K562 (cell line): ENCODE data around the gene PEX11B. TPM values are rescaled to one million over a fixed set of nuclear protein-coding genes. Genes with fewer than 3 reads are reported as not detected.

Source experiments
- CAMTA2 ChIP-seq: fragments of 250-450 bp; sonication (Bioruptor Pico); conservative IDR thresholded peaks from 2 replicates; pipeline ENCODE4 v1.5.1; 2022
- ETV5 ChIP-seq: sonication (generic); formaldehyde crosslinking; IDR thresholded peaks from 2 replicates; pipeline ENCODE4 v1.4.0; 2020; ENCODE audit warnings: low read depth, mild to moderate bottlenecking, missing genetic modification reagents
- LEF1 ChIP-seq: fragments of 450-650 bp; IDR thresholded peaks from 2 replicates; pipeline ENCODE4 v1.6.1; 2016; ENCODE audit warnings: mild to moderate bottlenecking
- MBD2 ChIP-seq: sonication (generic); IDR thresholded peaks from 2 replicates; pipeline ENCODE4 v1.6.1; 2016; ENCODE audit warnings: low read depth, borderline replicate concordance
- MTA3 ChIP-seq: fragments of 450-650 bp; formaldehyde crosslinking; IDR thresholded peaks from 2 replicates; pipeline ENCODE4 v1.6.1; 2017; ENCODE audit warnings: mild to moderate bottlenecking, borderline replicate concordance
- NFXL1 ChIP-seq: fragments of 450-650 bp; formaldehyde crosslinking; IDR thresholded peaks from 2 replicates; pipeline ENCODE4 v1.4.0; 2021; ENCODE audit warnings: mild to moderate bottlenecking
- RB1 ChIP-seq: fragments of 450-650 bp; IDR thresholded peaks from 2 replicates; pipeline ENCODE4 v1.6.1; 2017; ENCODE audit warnings: low read depth, mild to moderate bottlenecking
- SMAD4 ChIP-seq: fragments of 250-450 bp; sonication (Bioruptor Pico); conservative IDR thresholded peaks from 2 replicates; pipeline ENCODE4 v1.8.0; 2021; ENCODE audit warnings: inconsistent platforms, mild to moderate bottlenecking, moderate library complexity
- SMARCE1 ChIP-seq: fragments of 450-650 bp; IDR thresholded peaks from 2 replicates; pipeline ENCODE4 v1.7.1; 2016; ENCODE audit warnings: mild to moderate bottlenecking
- SOX6 ChIP-seq: fragments of 450-650 bp; IDR thresholded peaks from 2 replicates; pipeline ENCODE4 v1.6.1; 2014; ENCODE audit warnings: mild to moderate bottlenecking
- XRCC5 ChIP-seq: fragments of 200-400 bp; formaldehyde crosslinking; IDR thresholded peaks from 2 replicates; pipeline ENCODE4 v1.6.1; 2017; ENCODE audit warnings: low read depth, mild to moderate bottlenecking, low read length
- polyA plus RNA-seq, 8 experiments: library from polyadenylated mRNA; depleted of rRNA in 4 of 8; stranded (reverse) in 5 of 8; unstranded in 3 of 8; fragments of >200 nt; fragmentation: Nextera tagmentation in 2 of 8; fragmentation: Illumina TruSeq in 1 of 8; extraction: Ambion mirVana in 2 of 8; extraction: Trizol in 1 of 8; gene quantifications; 2 replicates each; pipeline versions ENCODE4 v1.2.1 to v1.2.3, GENCODE V29; 2011 to 2014; ENCODE audit warnings: inconsistent platforms in 1 of 8, missing spikeins in 1 of 8
- total RNA-seq, 7 experiments: library from RNA; depleted of rRNA in 6 of 7; stranded (reverse); fragments of >200 nt in 6 of 7; fragmentation: Illumina TruSeq in 2 of 7; extraction: Trizol in 2 of 7; gene quantifications; 2 replicates each; pipeline versions ENCODE4 v1.2.1 to v1.2.3, GENCODE V29; 2011 to 2021; ENCODE audit warnings: low replicate concordance in 1 of 7
- TF ChIP-seq, protein P1 (sequence below): fragments of 250-450 bp; sonication (Bioruptor Pico); IDR thresholded peaks from 2 replicates; pipeline ENCODE4 v1.8.0; 2021; ENCODE audit warnings: mild to moderate bottlenecking, moderate library complexity
- TF ChIP-seq, protein P2 (sequence below): sonication (generic); formaldehyde crosslinking; IDR thresholded peaks from 2 replicates; pipeline ENCODE4 v1.9.0; 2022; ENCODE audit warnings: mild to moderate bottlenecking, missing genetic modification reagents
- TF ChIP-seq, protein P3 (sequence below): fragments of 450-650 bp; formaldehyde crosslinking; IDR thresholded peaks from 2 replicates; pipeline ENCODE4 v1.4.0; 2020; ENCODE audit warnings: mild to moderate bottlenecking, moderate library complexity
- TF ChIP-seq, protein P4 (sequence below): fragments of 250-450 bp; sonication (Bioruptor Pico); IDR thresholded peaks from 2 replicates; pipeline ENCODE4 v1.9.0; 2021; ENCODE audit warnings: mild to moderate bottlenecking, inconsistent platforms
- TF ChIP-seq, protein P5 (sequence below): sonication (generic); formaldehyde crosslinking; IDR thresholded peaks from 2 replicates; pipeline ENCODE4 v1.8.0; 2023; ENCODE audit warnings: mild to moderate bottlenecking, missing genetic modification reagents

Gene PEX11B
- total and polyA plus RNA-seq, 9 of the 15 experiments (the other 6 are each of a cell fraction or from before 2014, with no cell fraction given) = 13.2 to 60.0 (median 21.7) TPM

DNA sequence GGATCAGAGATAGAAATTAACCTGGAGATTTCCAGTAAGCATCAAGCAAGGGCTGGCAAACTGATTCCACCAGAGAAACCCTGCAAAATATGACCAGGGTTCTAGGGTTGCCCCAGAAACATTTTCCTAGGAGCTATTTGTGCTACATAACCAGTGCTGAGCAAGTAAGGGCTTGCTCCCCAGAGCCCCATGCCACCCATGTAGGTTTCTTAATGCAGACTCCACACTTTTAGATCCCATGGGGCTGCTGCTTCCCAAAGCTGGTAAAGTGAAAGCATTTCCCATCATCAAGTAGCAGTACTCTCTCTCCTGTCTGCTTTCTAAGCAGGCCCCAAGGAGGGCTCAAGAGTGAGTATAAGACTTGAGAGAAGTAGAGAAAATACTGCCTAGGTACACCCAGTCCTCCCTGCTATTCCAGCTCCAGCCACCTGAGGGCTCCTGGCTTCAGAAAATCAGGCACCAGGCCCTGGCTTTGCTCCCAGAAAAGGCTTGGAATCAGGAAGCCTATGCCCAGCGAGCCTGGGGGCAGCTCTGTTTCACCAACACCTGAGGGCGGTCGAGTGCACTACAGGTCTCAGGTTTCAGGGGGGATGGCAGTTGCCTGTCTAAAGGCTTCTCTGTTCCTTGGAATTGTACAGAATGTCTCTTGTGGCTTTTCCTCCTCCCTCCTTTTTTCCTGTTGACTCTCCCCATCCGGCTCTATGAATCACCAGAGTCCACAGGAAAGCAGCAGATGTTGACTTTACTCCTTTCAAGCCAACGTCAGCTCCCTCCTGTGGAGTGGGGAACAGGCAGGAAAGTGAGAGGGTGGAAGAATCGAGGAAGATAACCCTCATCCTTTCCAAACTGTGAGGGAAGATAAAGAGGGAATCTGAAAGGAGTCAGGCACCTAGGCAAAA lies 26.7 kb downstream of the PEX11B start (continued):
- TF ChIP-seq SMAD4 (CRISPR knock-in tag) (peak; percentile 36; the same call in 1 of the 2 replicates), XRCC5 (0 out of 2 replicates have a peak, but pooled peaks have one; percentile 52), MBD2 (no peak), SMARCE1 (0 out of 2 replicates have a peak, but pooled peaks have one; percentile 31), ETV5 (CRISPR knock-in tag) (peak; percentile 61; the same call in 1 of the 2 replicates), CAMTA2 (no peak), RB1 (0 out of 2 replicates have a peak, but pooled peaks have one; percentile 44), NFXL1 (no peak), LEF1 (peak; percentile 56), MTA3 (0 out of 2 replicates have a peak, but pooled peaks have one; percentile 63), SOX6 (0 out of 2 replicates have a peak, but pooled peaks have one; percentile 5)
- TF ChIP-seq, protein P1, sequence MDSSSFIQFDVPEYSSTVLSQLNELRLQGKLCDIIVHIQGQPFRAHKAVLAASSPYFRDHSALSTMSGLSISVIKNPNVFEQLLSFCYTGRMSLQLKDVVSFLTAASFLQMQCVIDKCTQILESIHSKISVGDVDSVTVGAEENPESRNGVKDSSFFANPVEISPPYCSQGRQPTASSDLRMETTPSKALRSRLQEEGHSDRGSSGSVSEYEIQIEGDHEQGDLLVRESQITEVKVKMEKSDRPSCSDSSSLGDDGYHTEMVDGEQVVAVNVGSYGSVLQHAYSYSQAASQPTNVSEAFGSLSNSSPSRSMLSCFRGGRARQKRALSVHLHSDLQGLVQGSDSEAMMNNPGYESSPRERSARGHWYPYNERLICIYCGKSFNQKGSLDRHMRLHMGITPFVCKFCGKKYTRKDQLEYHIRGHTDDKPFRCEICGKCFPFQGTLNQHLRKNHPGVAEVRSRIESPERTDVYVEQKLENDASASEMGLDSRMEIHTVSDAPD (CRISPR knock-in tag) = no peak
- TF ChIP-seq, protein P2, sequence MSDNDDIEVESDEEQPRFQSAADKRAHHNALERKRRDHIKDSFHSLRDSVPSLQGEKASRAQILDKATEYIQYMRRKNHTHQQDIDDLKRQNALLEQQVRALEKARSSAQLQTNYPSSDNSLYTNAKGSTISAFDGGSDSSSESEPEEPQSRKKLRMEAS = no peak
- TF ChIP-seq, protein P3, sequence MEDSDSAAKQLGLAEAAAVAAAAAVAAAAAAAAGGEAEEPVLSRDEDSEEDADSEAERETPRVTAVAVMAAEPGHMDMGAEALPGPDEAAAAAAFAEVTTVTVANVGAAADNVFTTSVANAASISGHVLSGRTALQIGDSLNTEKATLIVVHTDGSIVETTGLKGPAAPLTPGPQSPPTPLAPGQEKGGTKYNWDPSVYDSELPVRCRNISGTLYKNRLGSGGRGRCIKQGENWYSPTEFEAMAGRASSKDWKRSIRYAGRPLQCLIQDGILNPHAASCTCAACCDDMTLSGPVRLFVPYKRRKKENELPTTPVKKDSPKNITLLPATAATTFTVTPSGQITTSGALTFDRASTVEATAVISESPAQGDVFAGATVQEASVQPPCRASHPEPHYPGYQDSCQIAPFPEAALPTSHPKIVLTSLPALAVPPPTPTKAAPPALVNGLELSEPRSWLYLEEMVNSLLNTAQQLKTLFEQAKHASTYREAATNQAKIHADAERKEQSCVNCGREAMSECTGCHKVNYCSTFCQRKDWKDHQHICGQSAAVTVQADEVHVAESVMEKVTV (CRISPR knock-in tag) = peak; percentile 79
- TF ChIP-seq, protein P4, sequence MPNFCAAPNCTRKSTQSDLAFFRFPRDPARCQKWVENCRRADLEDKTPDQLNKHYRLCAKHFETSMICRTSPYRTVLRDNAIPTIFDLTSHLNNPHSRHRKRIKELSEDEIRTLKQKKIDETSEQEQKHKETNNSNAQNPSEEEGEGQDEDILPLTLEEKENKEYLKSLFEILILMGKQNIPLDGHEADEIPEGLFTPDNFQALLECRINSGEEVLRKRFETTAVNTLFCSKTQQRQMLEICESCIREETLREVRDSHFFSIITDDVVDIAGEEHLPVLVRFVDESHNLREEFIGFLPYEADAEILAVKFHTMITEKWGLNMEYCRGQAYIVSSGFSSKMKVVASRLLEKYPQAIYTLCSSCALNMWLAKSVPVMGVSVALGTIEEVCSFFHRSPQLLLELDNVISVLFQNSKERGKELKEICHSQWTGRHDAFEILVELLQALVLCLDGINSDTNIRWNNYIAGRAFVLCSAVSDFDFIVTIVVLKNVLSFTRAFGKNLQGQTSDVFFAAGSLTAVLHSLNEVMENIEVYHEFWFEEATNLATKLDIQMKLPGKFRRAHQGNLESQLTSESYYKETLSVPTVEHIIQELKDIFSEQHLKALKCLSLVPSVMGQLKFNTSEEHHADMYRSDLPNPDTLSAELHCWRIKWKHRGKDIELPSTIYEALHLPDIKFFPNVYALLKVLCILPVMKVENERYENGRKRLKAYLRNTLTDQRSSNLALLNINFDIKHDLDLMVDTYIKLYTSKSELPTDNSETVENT (CRISPR knock-in tag) = no peak
- TF ChIP-seq, protein P5, sequence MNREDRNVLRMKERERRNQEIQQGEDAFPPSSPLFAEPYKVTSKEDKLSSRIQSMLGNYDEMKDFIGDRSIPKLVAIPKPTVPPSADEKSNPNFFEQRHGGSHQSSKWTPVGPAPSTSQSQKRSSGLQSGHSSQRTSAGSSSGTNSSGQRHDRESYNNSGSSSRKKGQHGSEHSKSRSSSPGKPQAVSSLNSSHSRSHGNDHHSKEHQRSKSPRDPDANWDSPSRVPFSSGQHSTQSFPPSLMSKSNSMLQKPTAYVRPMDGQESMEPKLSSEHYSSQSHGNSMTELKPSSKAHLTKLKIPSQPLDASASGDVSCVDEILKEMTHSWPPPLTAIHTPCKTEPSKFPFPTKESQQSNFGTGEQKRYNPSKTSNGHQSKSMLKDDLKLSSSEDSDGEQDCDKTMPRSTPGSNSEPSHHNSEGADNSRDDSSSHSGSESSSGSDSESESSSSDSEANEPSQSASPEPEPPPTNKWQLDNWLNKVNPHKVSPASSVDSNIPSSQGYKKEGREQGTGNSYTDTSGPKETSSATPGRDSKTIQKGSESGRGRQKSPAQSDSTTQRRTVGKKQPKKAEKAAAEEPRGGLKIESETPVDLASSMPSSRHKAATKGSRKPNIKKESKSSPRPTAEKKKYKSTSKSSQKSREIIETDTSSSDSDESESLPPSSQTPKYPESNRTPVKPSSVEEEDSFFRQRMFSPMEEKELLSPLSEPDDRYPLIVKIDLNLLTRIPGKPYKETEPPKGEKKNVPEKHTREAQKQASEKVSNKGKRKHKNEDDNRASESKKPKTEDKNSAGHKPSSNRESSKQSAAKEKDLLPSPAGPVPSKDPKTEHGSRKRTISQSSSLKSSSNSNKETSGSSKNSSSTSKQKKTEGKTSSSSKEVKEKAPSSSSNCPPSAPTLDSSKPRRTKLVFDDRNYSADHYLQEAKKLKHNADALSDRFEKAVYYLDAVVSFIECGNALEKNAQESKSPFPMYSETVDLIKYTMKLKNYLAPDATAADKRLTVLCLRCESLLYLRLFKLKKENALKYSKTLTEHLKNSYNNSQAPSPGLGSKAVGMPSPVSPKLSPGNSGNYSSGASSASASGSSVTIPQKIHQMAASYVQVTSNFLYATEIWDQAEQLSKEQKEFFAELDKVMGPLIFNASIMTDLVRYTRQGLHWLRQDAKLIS = no peak
